ENCODE measurements around the gene ARSG. TPM values are rescaled to one million over a fixed set of nuclear protein-coding genes. Genes with fewer than 3 reads are reported as not detected.

ARSG gene
- polyA plus RNA-seq, 3 donors = 15.5 to 19.3 (median 19.2) TPM

- H3K36me3 Mint-ChIP-seq = peaks cover 18 to 22% of the 10 kb centered on the region in 2 donors
- H3K36me3 ChIP-seq (replicated peaks in 1 of 2; ENCODE audit: control insufficient read depth in 1 of 2, insufficient read depth in 2 of 2, low read length in 2 of 2) = no peaks in the 10 kb centered on the region
- peaks cover 0 to 3% (median 1%) of the 10 kb centered on the region in 3 donors for H3K27me3 Mint-ChIP-seq (ENCODE audit: low read depth in 3 of 3)
- peaks cover 0 to 2% (median 0%) of the 10 kb centered on the region in 7 donors for H3K9me3 Mint-ChIP-seq
- H3K4me3 ChIP-seq (replicated peaks in 1 of 3; ENCODE audit: low read depth in 2 of 3, low read length in 3 of 3) = peak overlapping the region in 1 of 3 experiments; percentile 12
- H3K27ac Mint-ChIP-seq = peak overlapping the region; percentile 99 to 100 (median 100)
- no peaks in the 10 kb centered on the region for H4K20me1 ChIP-seq (ENCODE audit: insufficient read depth, low read length)
- TF ChIP-seq, protein P1, sequence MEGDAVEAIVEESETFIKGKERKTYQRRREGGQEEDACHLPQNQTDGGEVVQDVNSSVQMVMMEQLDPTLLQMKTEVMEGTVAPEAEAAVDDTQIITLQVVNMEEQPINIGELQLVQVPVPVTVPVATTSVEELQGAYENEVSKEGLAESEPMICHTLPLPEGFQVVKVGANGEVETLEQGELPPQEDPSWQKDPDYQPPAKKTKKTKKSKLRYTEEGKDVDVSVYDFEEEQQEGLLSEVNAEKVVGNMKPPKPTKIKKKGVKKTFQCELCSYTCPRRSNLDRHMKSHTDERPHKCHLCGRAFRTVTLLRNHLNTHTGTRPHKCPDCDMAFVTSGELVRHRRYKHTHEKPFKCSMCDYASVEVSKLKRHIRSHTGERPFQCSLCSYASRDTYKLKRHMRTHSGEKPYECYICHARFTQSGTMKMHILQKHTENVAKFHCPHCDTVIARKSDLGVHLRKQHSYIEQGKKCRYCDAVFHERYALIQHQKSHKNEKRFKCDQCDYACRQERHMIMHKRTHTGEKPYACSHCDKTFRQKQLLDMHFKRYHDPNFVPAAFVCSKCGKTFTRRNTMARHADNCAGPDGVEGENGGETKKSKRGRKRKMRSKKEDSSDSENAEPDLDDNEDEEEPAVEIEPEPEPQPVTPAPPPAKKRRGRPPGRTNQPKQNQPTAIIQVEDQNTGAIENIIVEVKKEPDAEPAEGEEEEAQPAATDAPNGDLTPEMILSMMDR (IDR thresholded peaks at IDR 0.05) = no peak
- peak overlapping the region; percentile 93 to 99 for H3K27ac ChIP-seq (ENCODE audit: low read depth in 1 of 2, low read length in 2 of 2)
- H3K9ac ChIP-seq (ENCODE audit: insufficient read depth, low read length, poor library complexity, severe bottlenecking) = peak overlapping the region; percentile 92
- peak overlapping the region; percentile 32 to 52 for H3K4me3 Mint-ChIP-seq
- intact Hi-C loops (cut with micrococcal nuclease) = loop anchor here (5.0 kb wide), 3 partner anchors 32 to 68 kb away; partner anchors contain the start of gene AMZ2 (in 1 of the 2)
- no peaks in the 10 kb centered on the region for H3K9me3 ChIP-seq (replicated peaks in 1 of 2; ENCODE audit: control insufficient read depth in 1 of 2, insufficient read depth in 1 of 2, low read length in 2 of 2)
- peaks cover 2% of the 10 kb centered on the region for H3K79me2 ChIP-seq (ENCODE audit: insufficient read depth, low read length)
- WGBS (ENCODE audit: insufficient coverage) = 20% methylated on average over 1 of the region's 8 CpGs
- H3K4me1 ChIP-seq (ENCODE audit: control insufficient read depth in 1 of 2, insufficient read depth in 2 of 2, low read length in 2 of 2) = peaks cover 91 to 96% of the 10 kb centered on the region in 2 donors
- H3K4me1 Mint-ChIP-seq = peaks cover 97% of the 10 kb centered on the region
- H2AFZ ChIP-seq (ENCODE audit: insufficient read depth, low read depth, low read length, poor library complexity, severe bottlenecking) = no peak overlapping the region
- DNase-seq = peak; percentile 80 to 96 (median 86)
- H3K27me3 ChIP-seq (ENCODE audit: control insufficient read depth in 2 of 2, insufficient read depth in 2 of 2, low read length in 2 of 2) = no peaks in the 10 kb centered on the region
- H3K4me2 ChIP-seq (replicated peaks; ENCODE audit: extremely low read depth, low read length, poor library complexity, severe bottlenecking) = peak overlapping the region; percentile 24
These were observed 23.7 kb downstream of the ARSG start for GRCh38 chr17:68314916-68315535.

GRCh38 chr17:68315930-68316329 lies 24.6 kb downstream of the ARSG start:
- Histone ChIP-seq H3K4me1 (ENCODE audit: control insufficient read depth in 1 of 2, insufficient read depth in 2 of 2, low read length in 2 of 2) (peaks cover 86 to 92% of the 10 kb centered on the region in 2 donors), H3K9me3 (replicated peaks in 1 of 2; ENCODE audit: control insufficient read depth in 1 of 2, insufficient read depth in 1 of 2, low read length in 2 of 2) (no peaks in the 10 kb centered on the region), H3K4me3 (replicated peaks in 1 of 3; ENCODE audit: low read depth in 2 of 3, low read length in 3 of 3) (no peak overlapping the region), H3K9ac (ENCODE audit: insufficient read depth, low read length, poor library complexity, severe bottlenecking) (no peak overlapping the region), H3K36me3 (replicated peaks in 1 of 2; ENCODE audit: control insufficient read depth in 1 of 2, insufficient read depth in 2 of 2, low read length in 2 of 2) (no peaks in the 10 kb centered on the region), H2AFZ (ENCODE audit: insufficient read depth, low read depth, low read length, poor library complexity, severe bottlenecking) (no peak overlapping the region), H3K4me2 (replicated peaks; ENCODE audit: extremely low read depth, low read length, poor library complexity, severe bottlenecking) (no peak overlapping the region), H3K79me2 (ENCODE audit: insufficient read depth, low read length) (no peaks in the 10 kb centered on the region), H4K20me1 (ENCODE audit: insufficient read depth, low read length) (no peaks in the 10 kb centered on the region), H3K27ac (ENCODE audit: low read depth in 1 of 2, low read length in 2 of 2) (peak overlapping the region; percentile 93 to 99), H3K27me3 (ENCODE audit: control insufficient read depth in 2 of 2, insufficient read depth in 2 of 2, low read length in 2 of 2) (no peaks in the 10 kb centered on the region)
- intact Hi-C loops (cut with micrococcal nuclease) = loop anchor here in 1 of 2 donors (5.0 kb wide), 1 partner anchor 41 kb away; no protein-coding TSS in a partner anchor
- peak overlapping the region; percentile 99 to 100 (median 100) for H3K27ac Mint-ChIP-seq
- peaks cover 0 to 2% (median 1%) of the 10 kb centered on the region in 3 donors for H3K27me3 Mint-ChIP-seq (ENCODE audit: low read depth in 3 of 3)
- H3K4me1 Mint-ChIP-seq = peaks cover 95% of the 10 kb centered on the region
- TF ChIP-seq, protein P1 (IDR thresholded peaks at IDR 0.05) = no peak
- H3K36me3 Mint-ChIP-seq = peaks cover 13 to 28% of the 10 kb centered on the region in 2 donors
- 98% methylated on average over 3 of the region's 4 CpGs for WGBS (ENCODE audit: insufficient coverage)
- peaks cover 0 to 2% (median 0%) of the 10 kb centered on the region in 7 donors for H3K9me3 Mint-ChIP-seq
- no peak for DNase-seq
- no peak overlapping the region for H3K4me3 Mint-ChIP-seq
